MCF 10A (cell line): Measurements from ENCODE around the gene PREB. TPM values are rescaled to one million over a fixed set of nuclear protein-coding genes. Genes with fewer than 3 reads are reported as not detected.

ENCODE experiments used
- BruUV-seq: library from RNA; stranded (reverse); fragments of 400-500 nt; replicated peaks from 2 replicates; lab custom pipeline; 2021; lab: Mats Ljungman, UMichigan
- CTCF ChIA-PET: fragments of 300-600 bp; sonication (Branson Sonifier 250); formaldehyde crosslinking; extraction: SDS; loops from one replicate; lab custom pipeline; 2021; ENCODE audit warnings: antibody characterized with exemption, inconsistent platforms; lab: Yijun Ruan, JAX
- POLR2A ChIA-PET: fragments of 300-600, 350-650 bp; sonication (Branson Sonifier 250); formaldehyde crosslinking; extraction: SDS; loops from one replicate; lab custom pipeline; 2020; ENCODE audit warnings: antibody characterized with exemption, inconsistent platforms; lab: Yijun Ruan, JAX
- DNase-seq: peaks from one replicate; pipeline ENCODE4 v3.0.0-alpha.2; 2018; ENCODE audit not compliant: unreplicated experiment
- H3K27ac Mint-ChIP-seq: one replicate; pipeline ENCODE4 v1.8.0; 2022; ENCODE audit warnings: mild to moderate bottlenecking, low read depth, mixed read lengths; ENCODE audit not compliant: unreplicated experiment
- H3K27me3 Mint-ChIP-seq: one replicate; pipeline ENCODE4 v1.8.0; 2022; ENCODE audit warnings: mixed read lengths; ENCODE audit not compliant: insufficient read depth, unreplicated experiment
- H3K36me3 Mint-ChIP-seq: one replicate; pipeline ENCODE4 v1.8.0; 2022; ENCODE audit warnings: mild to moderate bottlenecking, moderate library complexity, mixed read lengths; ENCODE audit not compliant: insufficient read depth, unreplicated experiment
- H3K4me1 Mint-ChIP-seq: one replicate; pipeline ENCODE4 v1.8.0; 2022; ENCODE audit warnings: mixed read lengths; ENCODE audit not compliant: insufficient read depth, unreplicated experiment
- H3K4me3 Mint-ChIP-seq: one replicate; pipeline ENCODE4 v1.8.0; 2022; ENCODE audit warnings: mild to moderate bottlenecking, moderate library complexity, mixed read lengths; ENCODE audit not compliant: unreplicated experiment
- H3K9me3 Mint-ChIP-seq: one replicate; pipeline ENCODE4 v1.8.0; 2022; ENCODE audit warnings: mixed read lengths; ENCODE audit not compliant: unreplicated experiment
- intact Hi-C: fragments of 100-400 bp; cut with micrococcal nuclease; formaldehyde crosslinking; loops from 2 replicates; pipeline ENCODE4 v1.14.1; 2022
- total RNA-seq: library from RNA; stranded (reverse); gene quantifications from 2 replicates; pipeline ENCODE4 v1.2.3, GENCODE V29; 2022
- TF ChIP-seq, protein P1 (sequence below): fragments of 200-600 bp; IDR thresholded peaks from one replicate; pipeline ENCODE4 v1.8.0; 2022; ENCODE audit warnings: antibody characterized with exemption, mild to moderate bottlenecking; ENCODE audit not compliant: unreplicated experiment

Gene PREB
- total RNA-seq, 1 experiment from 2014 or later, result 68.5 TPM

DNA sequence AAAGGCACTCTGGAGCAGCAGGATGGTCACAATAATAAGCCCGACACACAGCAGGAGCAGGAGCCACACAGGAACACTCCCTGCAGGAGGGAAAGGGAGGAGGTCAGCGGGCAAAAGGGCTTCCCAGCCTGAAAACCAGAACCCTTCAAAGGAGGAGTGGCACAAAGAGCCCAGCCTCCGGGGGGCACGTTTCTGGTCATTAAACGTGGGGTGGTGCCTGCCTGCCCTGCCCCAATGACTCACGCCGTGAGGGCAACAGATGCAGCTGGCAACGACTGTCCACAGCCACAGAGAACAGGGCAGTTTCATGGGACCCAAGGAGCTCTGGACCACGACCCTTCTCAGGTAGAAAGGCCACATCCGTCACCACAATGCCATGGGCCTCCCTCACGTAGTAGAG, 3.0 kb downstream of the PREB start:
- ChIA-PET POLR2A (interaction anchor here (0.6 kb wide), 1 partner anchor 85 kb away, joined by 3 read pairs; no protein-coding TSS in a partner anchor), CTCF (interaction anchor here (0.7 to 1.6 kb wide), 3 partner anchors 32 to 171 kb away, joined by 3 to 5 read pairs (median 3); no protein-coding TSS in a partner anchor)
- TF ChIP-seq, protein P1, sequence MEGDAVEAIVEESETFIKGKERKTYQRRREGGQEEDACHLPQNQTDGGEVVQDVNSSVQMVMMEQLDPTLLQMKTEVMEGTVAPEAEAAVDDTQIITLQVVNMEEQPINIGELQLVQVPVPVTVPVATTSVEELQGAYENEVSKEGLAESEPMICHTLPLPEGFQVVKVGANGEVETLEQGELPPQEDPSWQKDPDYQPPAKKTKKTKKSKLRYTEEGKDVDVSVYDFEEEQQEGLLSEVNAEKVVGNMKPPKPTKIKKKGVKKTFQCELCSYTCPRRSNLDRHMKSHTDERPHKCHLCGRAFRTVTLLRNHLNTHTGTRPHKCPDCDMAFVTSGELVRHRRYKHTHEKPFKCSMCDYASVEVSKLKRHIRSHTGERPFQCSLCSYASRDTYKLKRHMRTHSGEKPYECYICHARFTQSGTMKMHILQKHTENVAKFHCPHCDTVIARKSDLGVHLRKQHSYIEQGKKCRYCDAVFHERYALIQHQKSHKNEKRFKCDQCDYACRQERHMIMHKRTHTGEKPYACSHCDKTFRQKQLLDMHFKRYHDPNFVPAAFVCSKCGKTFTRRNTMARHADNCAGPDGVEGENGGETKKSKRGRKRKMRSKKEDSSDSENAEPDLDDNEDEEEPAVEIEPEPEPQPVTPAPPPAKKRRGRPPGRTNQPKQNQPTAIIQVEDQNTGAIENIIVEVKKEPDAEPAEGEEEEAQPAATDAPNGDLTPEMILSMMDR, result no peak
- Mint-ChIP-seq H3K36me3 (peaks cover 21% of the 10 kb centered on the region), H3K4me1 (peaks cover 11% of the 10 kb centered on the region), H3K27ac (no peak overlapping the region), H3K27me3 (no peaks in the 10 kb centered on the region), H3K4me3 (no peak overlapping the region), H3K9me3 (no peaks in the 10 kb centered on the region)
- intact Hi-C loops, result loop anchor here (5.0 kb wide), 1 partner anchor 61 kb away; no protein-coding TSS in a partner anchor
- DNase-seq, result no peak
- no TSS peak for BruUV-seq

DNA sequence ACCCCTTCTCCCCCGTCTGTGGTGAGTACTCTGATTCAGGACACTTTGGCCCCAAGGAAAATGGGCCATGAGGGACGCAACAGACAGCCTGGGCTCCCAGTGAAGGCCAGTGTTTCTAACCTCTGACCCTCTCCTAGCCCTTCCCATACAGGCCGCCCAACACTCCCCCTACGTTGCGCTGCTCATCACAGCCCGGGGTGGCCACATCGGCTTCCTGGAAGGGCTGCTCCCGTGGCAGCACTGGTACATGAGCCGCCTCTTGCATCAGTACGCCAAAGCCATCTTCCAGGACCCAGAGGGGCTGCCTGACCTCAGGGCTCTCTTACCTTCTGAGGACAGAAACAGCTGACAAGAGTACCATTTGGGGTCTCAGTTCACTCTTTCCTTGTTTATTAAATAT, 4.0 kb downstream of the PREB start:
- Mint-ChIP-seq H3K4me3 (no peak overlapping the region), H3K9me3 (no peaks in the 10 kb centered on the region), H3K27me3 (no peaks in the 10 kb centered on the region), H3K27ac (no peak overlapping the region), H3K4me1 (peaks cover 11% of the 10 kb centered on the region), H3K36me3 (peaks cover 20% of the 10 kb centered on the region)
- CTCF ChIA-PET, result no interaction called here
- POLR2A ChIA-PET, result no interaction called here
- BruUV-seq, result no TSS peak
- DNase-seq, result no peak
- intact Hi-C loops, result loop anchor here (5.0 kb wide), 1 partner anchor 62 kb away; no protein-coding TSS in a partner anchor
- TF ChIP-seq, protein P1, result no peak

DNA sequence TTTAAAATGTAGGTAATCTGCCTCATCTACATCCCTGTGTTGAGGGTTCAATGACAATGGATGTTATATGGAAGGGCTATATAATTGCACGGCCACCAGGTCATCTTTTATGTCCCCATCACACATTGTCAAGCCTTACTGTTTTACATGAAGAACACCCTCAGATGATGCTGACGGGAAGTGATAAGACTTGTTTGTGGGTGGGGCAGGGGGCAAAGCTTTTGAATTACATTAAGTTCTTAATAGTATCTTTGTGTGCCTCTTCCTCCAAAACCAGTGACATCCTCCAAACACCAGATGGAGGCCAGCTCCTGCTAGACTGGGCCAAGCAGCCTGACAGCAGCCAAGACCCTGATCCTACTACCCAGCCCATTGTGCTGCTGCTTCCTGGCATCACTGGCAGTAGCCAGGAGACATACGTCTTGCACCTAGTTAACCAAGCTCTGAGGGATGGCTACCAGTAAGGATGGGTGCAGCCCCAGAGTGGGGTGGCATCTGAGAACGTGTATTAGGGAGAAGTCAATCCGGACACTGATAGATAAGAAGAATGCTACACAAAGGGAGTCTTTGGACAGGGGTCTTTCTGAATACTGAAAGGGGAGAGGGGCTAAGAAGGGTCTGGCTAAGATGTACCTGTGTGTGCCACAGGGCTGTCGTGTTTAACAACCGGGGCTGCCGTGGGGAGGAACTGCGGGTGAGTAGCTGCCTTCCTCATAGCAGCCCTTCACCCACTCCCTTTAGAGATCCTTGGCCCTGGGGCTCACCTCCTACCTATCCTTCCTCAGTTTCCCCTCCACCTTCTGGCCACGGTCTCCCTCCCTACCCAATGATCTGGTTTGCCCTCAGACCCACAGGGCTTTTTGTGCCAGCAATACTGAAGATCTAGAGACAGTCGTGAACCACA, 5.5 kb downstream of the PREB start:
- CTCF ChIA-PET, result no interaction called here
- intact Hi-C loops, result no loop called here
- POLR2A ChIA-PET, result interaction anchor here (0.8 to 1.0 kb wide), 2 partner anchors 14 to 24 kb away, joined by 3 to 4 read pairs; no protein-coding TSS in a partner anchor

More for the DNA sequence above, 5.5 kb downstream of the PREB start:
- no peak overlapping the region for H3K27ac Mint-ChIP-seq
- BruUV-seq, result no TSS peak
- no peak for DNase-seq
- no peaks in the 10 kb centered on the region for H3K27me3 Mint-ChIP-seq
- H3K9me3 Mint-ChIP-seq, result no peaks in the 10 kb centered on the region
- no peak overlapping the region for H3K4me3 Mint-ChIP-seq
- TF ChIP-seq, protein P1, result no peak
- peaks cover 13% of the 10 kb centered on the region for H3K36me3 Mint-ChIP-seq
- H3K4me1 Mint-ChIP-seq, result peaks cover 11% of the 10 kb centered on the region
